Kidney (tissue), 14 donors: Measurements from ENCODE around the gene ARMS2. TPM values are rescaled to one million over a fixed set of nuclear protein-coding genes. Genes with fewer than 3 reads are reported as not detected.

Experiments used
- DNase-seq, 5 donors: peaks; one replicate each; pipeline ENCODE4 v3.0.0-alpha.2; 2013 to 2020
- FAIRE-seq: peaks from 2 replicates; lab custom pipeline; 2012; peaks lifted over from hg19 to GRCh38; lab: Jason Lieb, UNC
- H3K27ac ChIP-seq, 2 donors: one replicate each; pipeline ENCODE4 v1.7.0; 2013; ENCODE audit warnings: low read depth in 2 of 2, low read length in 2 of 2, inconsistent platforms in 1 of 2
- H3K27me3 ChIP-seq: one replicate; pipeline ENCODE4 v1.7.1; 2013; ENCODE audit warnings: low read length, inconsistent platforms; ENCODE audit not compliant: control insufficient read depth, insufficient read depth
- H3K36me3 ChIP-seq, 3 donors: one replicate each; pipeline versions ENCODE4 v1.7.0 to v1.7.1; 2013; ENCODE audit warnings: low read length in 3 of 3, control low read depth in 1 of 3, inconsistent platforms in 1 of 3; ENCODE audit not compliant: insufficient read depth in 3 of 3, control insufficient read depth in 2 of 3
- H3K4me1 ChIP-seq, 3 donors: one replicate each; pipeline versions ENCODE4 v1.7.0 to v1.7.1; 2013; ENCODE audit warnings: low read length in 3 of 3, inconsistent platforms in 1 of 3, low read depth in 1 of 3; ENCODE audit not compliant: control insufficient read depth in 2 of 3, insufficient read depth in 2 of 3
- H3K4me3 ChIP-seq, 3 donors: one replicate each; pipeline versions ENCODE4 v1.7.0 to v1.8.1; 2013; ENCODE audit warnings: low read length in 3 of 3, control low read depth in 1 of 3, inconsistent platforms in 1 of 3
- H3K9ac ChIP-seq, 3 donors: one replicate each; pipeline versions ENCODE4 v1.7.0 to v1.7.1; 2013; ENCODE audit warnings: low read length in 3 of 3, control low read depth in 1 of 3, inconsistent platforms in 1 of 3
- H3K9me3 ChIP-seq, 3 donors: one replicate each; pipeline versions ENCODE4 v1.7.0 to v1.7.1; 2013; ENCODE audit warnings: low read length in 3 of 3, control low read depth in 1 of 3, inconsistent platforms in 1 of 3; ENCODE audit not compliant: control insufficient read depth in 2 of 3, insufficient read depth in 1 of 3
- CTCF ChIP-seq: IDR thresholded peaks from 3 replicates; pipeline ENCODE4 v1.5.1; 2012; ENCODE audit warnings: mild to moderate bottlenecking, moderate library complexity, borderline replicate concordance; ENCODE audit not compliant: insufficient read depth; ENCODE audit errors: extremely low read depth
- intact Hi-C: fragments of 100-400 bp; cut with DNase I; formaldehyde crosslinking; loops from one replicate; pipeline ENCODE4 v1.11.1; 2022
- polyA plus RNA-seq: library from polyadenylated mRNA; stranded (reverse); fragments of 350-450 nt; fragmentation: Illumina TruSeq; extraction: RNeasy Lipid Tissue Mini Kit (QIAGEN cat#74804); gene quantifications from one replicate; pipeline ENCODE4 v1.2.3, GENCODE V29; 2014; ENCODE audit warnings: low read depth, low replicate concordance; ENCODE audit not compliant: insufficient read depth
- total RNA-seq: library from RNA; stranded (reverse); fragmentation: NEBNext Ultra II Directional; extraction: Animal tissue kit (Norgen Biotek cat#: 25700); gene quantifications from one replicate; pipeline ENCODE4 v1.2.1, GENCODE V29; 2021
- donor health status: control.
- donor health status: control.
- donor health status: control.
- donor health status: control.
- donor health status: control.
- donor health status: DM: yes; HTN: yes; CAD: no.
- donor health status: Normal renal cell carcinoma (clear cell type).

Gene ARMS2
- total and polyA plus RNA-seq, 2 donors from 2014 or later = not detected

GRCh38 chr10:122465401-122466040, 11.1 kb downstream of the ARMS2 start:
- peaks cover 0 to 12% (median 0%) of the 10 kb centered on the region in 3 donors for H3K4me1 ChIP-seq
- DNase-seq (no peak), FAIRE-seq (no peak)
- H3K9ac ChIP-seq = no peak overlapping the region
- H3K27me3 ChIP-seq = no peaks in the 10 kb centered on the region
- H3K27ac ChIP-seq = no peak overlapping the region
- intact Hi-C loops = no loop called here
- no peak overlapping the region for H3K4me3 ChIP-seq
- no peak for TF ChIP-seq CTCF
- no peaks in the 10 kb centered on the region for H3K9me3 ChIP-seq
- no peaks in the 10 kb centered on the region for H3K36me3 ChIP-seq

GRCh38 chr10:122466951-122467381, 12.5 kb downstream of the ARMS2 start:
- DNase-seq = no peak
- H3K9ac ChIP-seq = no peak overlapping the region
- no peak overlapping the region for H3K4me3 ChIP-seq
- no peaks in the 10 kb centered on the region for H3K9me3 ChIP-seq
- no peak overlapping the region for H3K27ac ChIP-seq
- no peaks in the 10 kb centered on the region for H3K36me3 ChIP-seq
- TF ChIP-seq CTCF = no peak
- H3K27me3 ChIP-seq = no peaks in the 10 kb centered on the region
- intact Hi-C loops = no loop called here
- peaks cover 0 to 10% (median 0%) of the 10 kb centered on the region in 3 donors for H3K4me1 ChIP-seq
- FAIRE-seq = no peak

- FAIRE-seq = no peak
- no peaks in the 10 kb centered on the region for H3K9me3 ChIP-seq
- no peak overlapping the region for H3K27ac ChIP-seq
- no peak for DNase-seq
- TF ChIP-seq CTCF = no peak
- no peaks in the 10 kb centered on the region for H3K27me3 ChIP-seq
- no peak overlapping the region for H3K4me3 ChIP-seq
- no peaks in the 10 kb centered on the region for H3K36me3 ChIP-seq
- H3K4me1 ChIP-seq = peaks cover 0 to 10% (median 0%) of the 10 kb centered on the region in 3 donors
- H3K9ac ChIP-seq = no peak overlapping the region
- intact Hi-C loops = no loop called here
These were observed 13.2 kb downstream of the ARMS2 start for GRCh38 chr10:122467701-122468100.
